HEK293T (cell line): ENCODE measurements around the gene PIWIL1.

Experiments used
- ARNT ChIP-seq: fragments of 450-650 bp; IDR thresholded peaks from 2 replicates; pipeline ENCODE4 v1.6.1; 2017; ENCODE audit warnings: mild to moderate bottlenecking
- BHLHE40 ChIP-seq: fragments of 450-650 bp; IDR thresholded peaks from 2 replicates; pipeline ENCODE4 v1.6.1; 2016; ENCODE audit warnings: mild to moderate bottlenecking, moderate library complexity, borderline replicate concordance
- CTBP1 ChIP-seq: fragments of 450-650 bp; IDR thresholded peaks from 2 replicates; pipeline ENCODE4 v1.6.1; 2016; ENCODE audit warnings: borderline replicate concordance
- FOXA1 ChIP-seq: fragments of 450-650 bp; IDR thresholded peaks from 2 replicates; pipeline ENCODE4 v1.6.1; 2016; ENCODE audit warnings: mild to moderate bottlenecking
- FOXK2 ChIP-seq: fragments of 450-650 bp; IDR thresholded peaks from 2 replicates; pipeline ENCODE4 v1.6.1; 2016; ENCODE audit warnings: mild to moderate bottlenecking
- FOXM1 ChIP-seq: fragments of 450-650 bp; IDR thresholded peaks from 2 replicates; pipeline ENCODE4 v1.6.1; 2017; ENCODE audit warnings: mild to moderate bottlenecking, borderline replicate concordance
- HDGF ChIP-seq: fragments of 450-650 bp; IDR thresholded peaks from 2 replicates; pipeline ENCODE4 v1.6.1; 2017; ENCODE audit warnings: antibody characterized with exemption, borderline replicate concordance
- L3MBTL2 ChIP-seq: fragments of 450-650 bp; conservative IDR thresholded peaks from 2 replicates; pipeline ENCODE4 v1.6.1; 2016; ENCODE audit warnings: mild to moderate bottlenecking
- LEF1 ChIP-seq: fragments of 450-650 bp; IDR thresholded peaks from 2 replicates; pipeline ENCODE4 v1.6.1; 2017; ENCODE audit warnings: mild to moderate bottlenecking, borderline replicate concordance
- SP1 ChIP-seq: fragments of 450-650 bp; IDR thresholded peaks from 2 replicates; pipeline ENCODE4 v1.6.1; 2017
- SUZ12 ChIP-seq: fragments of 450-650 bp; IDR thresholded peaks from 2 replicates; pipeline ENCODE4 v1.6.1; 2016; ENCODE audit warnings: mild to moderate bottlenecking
- TARDBP ChIP-seq: fragments of 450-650 bp; IDR thresholded peaks from 2 replicates; pipeline ENCODE4 v1.6.1; 2016

DNA sequence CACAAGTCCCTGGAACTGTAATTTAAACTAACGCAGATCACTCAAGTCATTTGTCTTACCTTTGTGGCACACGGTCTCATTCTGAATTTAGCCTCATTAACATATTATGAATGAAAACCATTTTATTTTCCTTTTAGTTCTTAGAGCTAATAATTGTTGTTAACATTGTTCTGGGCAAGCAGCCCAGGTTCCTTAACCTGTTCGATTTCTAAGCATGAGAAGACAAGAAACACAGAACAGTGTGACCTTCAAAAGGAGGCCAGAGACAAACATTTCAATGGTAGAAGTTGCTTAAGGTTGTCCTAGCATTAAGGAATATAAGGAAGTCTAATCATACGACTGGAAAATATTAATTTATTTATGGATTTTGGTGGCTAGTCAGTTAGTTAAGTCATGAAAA, 35.2 kb downstream of the PIWIL1 start:
- TF ChIP-seq FOXM1, result no peak
- no peak for TF ChIP-seq HDGF
- TF ChIP-seq ARNT, result no peak
- TF ChIP-seq SUZ12, result no peak
- no peak for TF ChIP-seq FOXK2
- TF ChIP-seq L3MBTL2, result no peak
- no peak for TF ChIP-seq TARDBP
- no peak for TF ChIP-seq FOXA1
- TF ChIP-seq CTBP1, result no peak
- TF ChIP-seq BHLHE40, result no peak
- no peak for TF ChIP-seq SP1
- no peak for TF ChIP-seq LEF1
